ENCODE data around the gene RAPGEF5.

RAPGEF5 gene

GRCh38 chr7:22346383-22347107 is 10.4 kb downstream of the RAPGEF5 start:
- DNase-seq (ENCODE audit: low spot score) = no peak

GRCh38 chr7:22344655-22345054 is 12.3 kb downstream of the RAPGEF5 start:
- DNase-seq (ENCODE audit: low spot score) = no peak

- DNase-seq (ENCODE audit: low spot score) = no peak
These were observed 13.3 kb downstream of the RAPGEF5 start for GRCh38 chr7:22343612-22344011.

DNA sequence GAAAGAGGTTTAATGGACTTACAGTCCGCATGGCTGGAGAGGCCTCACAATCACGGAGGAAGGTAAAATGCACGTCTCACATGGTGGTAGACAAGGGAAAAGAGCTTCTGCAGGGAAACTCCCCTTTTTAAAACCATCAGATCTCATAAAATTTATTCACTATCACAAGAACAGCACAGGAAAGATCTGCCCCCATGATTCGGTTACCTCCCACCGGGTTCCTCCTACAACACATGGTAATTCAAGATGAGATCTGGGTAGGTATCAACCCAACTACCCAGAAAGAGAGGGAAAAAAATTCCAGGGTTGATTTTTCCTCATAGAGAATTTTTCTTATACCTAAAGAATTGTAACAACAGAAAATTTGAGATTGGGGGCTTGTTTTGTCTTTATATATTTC is 13.9 kb downstream of the RAPGEF5 start:
- no peak for DNase-seq (ENCODE audit: low spot score)

- DNase-seq (ENCODE audit: low spot score) = no peak
These were observed 17.1 kb downstream of the RAPGEF5 start for GRCh38 chr7:22339725-22340390.

DNA sequence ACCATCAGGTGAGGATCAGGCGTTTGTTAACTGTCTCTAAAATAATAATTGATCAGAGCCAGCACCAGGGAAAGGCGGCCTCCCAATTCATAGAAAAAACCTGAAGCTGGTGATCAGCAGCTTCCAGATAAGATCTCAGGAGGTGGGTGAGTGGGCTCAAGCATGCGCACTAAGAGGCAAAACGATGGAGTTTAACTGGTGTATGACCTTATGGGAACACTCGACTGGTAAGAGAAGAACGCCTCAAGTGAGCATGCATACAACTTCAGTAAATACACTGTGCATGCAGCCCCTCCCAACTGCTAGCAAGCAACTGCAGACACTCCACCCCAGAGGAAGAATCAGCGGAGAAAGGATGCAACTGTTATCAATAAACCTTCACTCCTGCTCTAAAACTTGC is 18.1 kb downstream of the RAPGEF5 start:
- DNase-seq (ENCODE audit: low spot score) = no peak

GRCh38 chr7:22338411-22338810 is 18.5 kb downstream of the RAPGEF5 start:
- DNase-seq (ENCODE audit: low spot score) = no peak

DNA sequence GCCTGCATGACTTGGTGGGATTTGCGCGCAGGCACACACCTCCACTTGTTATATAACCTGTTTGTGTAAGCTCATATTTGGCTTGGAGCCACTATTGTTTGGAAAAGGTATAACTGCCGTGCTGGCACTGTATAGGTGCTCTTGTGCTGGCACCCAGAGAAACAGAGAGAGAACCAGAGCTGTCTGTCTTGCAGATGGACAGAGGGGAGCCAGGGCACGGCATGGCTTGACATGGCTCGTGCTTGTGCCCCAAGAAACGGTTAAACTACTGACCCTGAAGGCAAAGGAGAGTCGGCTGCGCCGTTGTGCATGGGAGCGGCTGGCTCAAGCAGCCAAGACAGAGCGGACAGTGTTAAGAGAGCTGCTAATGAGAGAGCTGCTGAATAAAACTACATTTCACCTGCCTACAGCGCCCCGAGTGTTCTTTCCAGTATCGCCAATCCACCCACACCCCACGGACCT is 23.2 kb downstream of the RAPGEF5 start:
- DNase-seq (ENCODE audit: low spot score) = no peak

DNA sequence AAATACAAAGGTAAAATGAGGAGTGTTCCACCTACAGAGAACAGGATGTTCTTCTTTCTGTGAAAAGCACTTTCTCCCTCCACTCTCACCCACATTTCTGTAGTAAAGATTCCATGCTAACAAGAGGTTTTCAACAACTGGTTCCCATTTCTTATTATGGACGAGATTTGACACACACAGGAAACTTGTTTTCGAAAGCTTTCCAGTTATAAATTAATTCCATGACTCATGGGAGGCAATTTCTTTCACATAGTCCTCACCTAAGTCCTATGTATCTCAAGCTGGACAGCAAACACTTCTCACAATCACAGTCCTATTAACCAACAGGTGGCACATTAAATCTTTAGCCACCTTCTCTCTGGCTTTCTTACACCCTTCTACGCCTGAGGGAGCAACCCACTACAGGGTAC is 24.5 kb downstream of the RAPGEF5 start:
- DNase-seq (ENCODE audit: low spot score) = no peak

- DNase-seq (ENCODE audit: low spot score) = no peak
These were observed 25.2 kb downstream of the RAPGEF5 start for GRCh38 chr7:22331704-22332103.

GRCh38 chr7:22330903-22331302 is 26.1 kb downstream of the RAPGEF5 start:
- no peak for DNase-seq (ENCODE audit: low spot score)

DNA sequence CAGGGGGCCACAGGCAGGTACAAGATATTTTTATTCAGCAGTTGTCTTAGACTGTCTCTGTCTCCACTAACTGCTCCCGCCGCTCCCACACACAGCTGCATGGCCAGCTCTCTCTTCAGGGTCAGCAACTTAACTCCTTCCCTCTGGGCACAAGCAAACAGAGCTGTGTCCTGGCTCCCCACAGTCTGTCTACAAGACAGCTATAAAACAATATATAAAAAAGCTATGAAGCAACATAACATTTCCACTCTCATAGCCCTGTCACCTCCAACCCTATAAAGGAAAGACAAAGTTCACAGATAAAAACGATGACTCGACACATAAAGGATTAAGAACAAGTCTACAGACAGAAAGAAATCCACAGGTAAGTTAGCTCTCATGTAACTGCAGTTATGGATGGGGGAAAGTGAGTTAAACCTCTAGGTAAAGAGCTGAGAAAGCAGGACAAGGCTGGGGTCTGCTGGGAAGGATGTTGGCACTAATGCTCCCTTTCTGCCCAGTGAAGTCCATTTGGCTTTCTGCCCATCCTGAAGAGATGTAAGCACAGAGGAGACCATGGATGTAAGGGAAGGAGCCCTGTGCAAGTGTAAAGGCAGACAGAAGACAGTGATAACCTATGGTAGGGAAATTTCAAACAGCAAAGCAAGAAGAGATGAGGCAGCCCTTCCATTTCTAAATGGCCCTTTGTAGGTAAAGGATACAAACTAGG is 27.0 kb downstream of the RAPGEF5 start:
- no peak for DNase-seq (ENCODE audit: low spot score)

- DNase-seq (ENCODE audit: low spot score) = no peak
These were observed 30.8 kb downstream of the RAPGEF5 start for GRCh38 chr7:22326181-22326580.

- DNase-seq (ENCODE audit: low spot score) = no peak
These were observed 31.3 kb downstream of the RAPGEF5 start for GRCh38 chr7:22325671-22326070.

- no peak for DNase-seq (ENCODE audit: low spot score)
These were observed 33.2 kb downstream of the RAPGEF5 start for GRCh38 chr7:22323714-22324113.

DNA sequence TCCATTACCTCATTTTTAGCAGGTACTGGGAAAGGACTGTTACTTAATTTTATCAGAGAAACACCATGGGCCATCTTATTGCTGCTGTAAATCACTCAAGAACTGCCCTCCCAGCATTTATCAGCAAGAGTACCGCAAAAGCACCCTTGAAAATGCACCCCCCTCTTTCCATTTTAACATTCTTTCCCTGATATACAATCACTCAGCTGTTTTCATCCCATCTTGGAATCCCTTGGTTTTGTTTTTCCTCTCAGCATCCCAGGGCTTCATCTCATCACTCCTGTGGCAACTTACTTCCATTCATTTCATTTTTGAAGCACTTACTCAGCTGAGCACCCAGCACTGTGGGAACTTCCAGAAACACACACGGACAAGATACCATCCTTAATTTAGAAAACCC is 36.5 kb downstream of the RAPGEF5 start:
- no peak for DNase-seq (ENCODE audit: low spot score)

- no peak for DNase-seq (ENCODE audit: low spot score)
These were observed 37.2 kb downstream of the RAPGEF5 start for GRCh38 chr7:22319424-22320403.

- no peak for DNase-seq (ENCODE audit: low spot score)
These were observed 38.6 kb downstream of the RAPGEF5 start for GRCh38 chr7:22318376-22318775.

DNA sequence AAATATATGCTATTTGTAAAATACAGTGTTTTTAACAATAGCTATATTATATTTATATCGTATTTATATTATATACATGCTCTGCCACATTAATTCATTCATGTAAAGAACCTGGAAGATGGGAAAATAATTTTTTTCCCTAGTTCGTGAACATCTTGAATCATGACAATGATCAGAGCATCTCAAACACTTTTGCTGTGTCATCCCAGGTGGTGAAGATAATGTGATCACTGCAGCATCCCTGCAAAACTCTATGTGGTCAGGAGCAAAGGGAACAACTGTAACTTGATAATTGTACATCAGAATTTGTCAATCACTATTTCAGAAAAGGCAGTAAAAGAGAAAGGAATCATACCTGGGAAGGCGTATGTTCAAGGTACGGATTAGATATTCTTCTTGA is 39.3 kb downstream of the RAPGEF5 start:
- no peak for DNase-seq (ENCODE audit: low spot score)

DNA sequence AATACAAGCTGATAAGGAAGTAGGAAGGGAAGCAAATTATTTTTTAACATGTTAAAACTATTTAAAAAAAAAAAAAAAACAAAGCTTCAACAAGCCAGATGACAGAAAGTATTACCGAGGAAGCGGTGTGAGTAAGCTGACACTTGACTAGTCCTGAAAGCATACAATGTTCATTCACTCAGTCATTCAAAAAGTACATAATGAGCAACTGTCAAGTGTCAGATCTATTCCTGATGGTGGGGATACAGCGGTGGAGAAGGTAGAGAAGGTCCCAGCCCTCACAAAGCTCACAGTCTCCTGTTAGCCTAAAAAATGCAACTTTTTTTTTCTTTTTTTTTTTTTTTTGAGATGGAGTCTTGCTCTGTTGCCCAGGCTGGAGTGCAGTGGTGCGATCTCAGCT is 40.0 kb downstream of the RAPGEF5 start:
- DNase-seq (ENCODE audit: low spot score) = no peak

GRCh38 chr7:22307816-22308215 is 49.1 kb downstream of the RAPGEF5 start:
- DNase-seq (ENCODE audit: low spot score) = no peak

DNA sequence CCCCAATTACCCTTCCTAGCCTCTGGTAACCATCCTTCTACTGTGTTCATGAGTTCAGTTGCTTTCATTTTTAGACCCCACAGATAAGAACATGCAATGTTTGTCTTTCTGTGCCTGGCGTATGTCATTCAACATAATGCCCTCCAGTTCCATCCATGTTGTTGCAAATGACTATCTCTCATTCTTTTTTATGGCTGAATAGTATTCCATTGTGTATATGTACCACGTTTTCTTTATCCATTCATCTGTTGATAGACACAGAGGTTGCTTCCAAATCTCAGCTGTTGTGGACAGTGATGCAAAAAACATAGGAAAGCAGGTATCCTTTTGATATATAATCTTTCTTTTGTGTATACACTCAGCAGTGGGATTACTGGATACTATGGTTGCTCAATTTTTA is 51.2 kb downstream of the RAPGEF5 start:
- DNase-seq (ENCODE audit: low spot score) = no peak
